ENCODE measurements around the gene HELB.

The HELB gene

GRCh38 chr12:66367015-66367667, 64.8 kb downstream of the HELB start:
- DNase-seq (ENCODE audit: low spot score in 2 of 2) (no peak), ATAC-seq (no peak)
- Mint-ChIP-seq H3K36me3 (no peaks in the 10 kb centered on the region), H3K4me3 (no peak overlapping the region), H3K9me3 (no peaks in the 10 kb centered on the region), H3K27ac (no peak overlapping the region), H3K4me1 (no peaks in the 10 kb centered on the region)

GRCh38 chr12:66371982-66372381, 69.7 kb downstream of the HELB start:
- H3K27ac Mint-ChIP-seq = no peak overlapping the region
- H3K9me3 Mint-ChIP-seq = no peaks in the 10 kb centered on the region
- H3K36me3 Mint-ChIP-seq = no peaks in the 10 kb centered on the region
- no peaks in the 10 kb centered on the region for H3K4me1 Mint-ChIP-seq
- H3K4me3 Mint-ChIP-seq = no peak overlapping the region
- DNase-seq (ENCODE audit: low spot score in 2 of 2) = no peak
- no peak for ATAC-seq

- no peak overlapping the region for H3K27ac Mint-ChIP-seq
- ATAC-seq (no peak), DNase-seq (ENCODE audit: low spot score in 2 of 2) (no peak)
- no peaks in the 10 kb centered on the region for H3K9me3 Mint-ChIP-seq
- no peak overlapping the region for H3K4me3 Mint-ChIP-seq
- H3K36me3 Mint-ChIP-seq = no peaks in the 10 kb centered on the region
- no peaks in the 10 kb centered on the region for H3K4me1 Mint-ChIP-seq
Measured at GRCh38 chr12:66375560-66375959, 73.3 kb downstream of the HELB start.

GRCh38 chr12:66379616-66380015, 77.3 kb downstream of the HELB start:
- DNase-seq (ENCODE audit: low spot score in 2 of 2) (no peak), ATAC-seq (no peak)
- no peaks in the 10 kb centered on the region for H3K36me3 Mint-ChIP-seq
- no peak overlapping the region for H3K4me3 Mint-ChIP-seq
- H3K4me1 Mint-ChIP-seq = no peaks in the 10 kb centered on the region
- H3K9me3 Mint-ChIP-seq = no peaks in the 10 kb centered on the region
- H3K27ac Mint-ChIP-seq = no peak overlapping the region

- H3K9me3 Mint-ChIP-seq = no peaks in the 10 kb centered on the region
- H3K36me3 Mint-ChIP-seq = no peaks in the 10 kb centered on the region
- no peaks in the 10 kb centered on the region for H3K4me1 Mint-ChIP-seq
- no peak overlapping the region for H3K27ac Mint-ChIP-seq
- ATAC-seq (no peak), DNase-seq (ENCODE audit: low spot score in 2 of 2) (no peak)
- H3K4me3 Mint-ChIP-seq = no peak overlapping the region
Measured at GRCh38 chr12:66380769-66381535, 78.7 kb downstream of the HELB start.

- no peaks in the 10 kb centered on the region for H3K36me3 Mint-ChIP-seq
- H3K4me3 Mint-ChIP-seq = no peak overlapping the region
- DNase-seq (ENCODE audit: low spot score in 2 of 2) (no peak), ATAC-seq (no peak)
- H3K27ac Mint-ChIP-seq = no peak overlapping the region
- no peaks in the 10 kb centered on the region for H3K4me1 Mint-ChIP-seq
- no peaks in the 10 kb centered on the region for H3K9me3 Mint-ChIP-seq
Measured at GRCh38 chr12:66387117-66387516, 84.8 kb downstream of the HELB start.
